HCT116 (cell line): ENCODE data around the gene IQGAP2.

Experiments used
- EZH2 ChIP-seq: fragments of 200-600 bp; sonication (generic); IDR thresholded peaks from 2 replicates; pipeline ENCODE4 v1.6.1; 2017; ENCODE audit warnings: antibody characterized with exemption, mixed run types
- POLR2A ChIP-seq: IDR thresholded peaks from 2 replicates; pipeline ENCODE4 v1.7.0; 2011; ENCODE audit warnings: borderline replicate concordance; ENCODE audit not compliant: insufficient read depth, insufficient read length; ENCODE audit errors: extremely low read depth
- POLR2AphosphoS5 ChIP-seq: IDR thresholded peaks from 2 replicates; pipeline ENCODE4 v1.6.1; 2011; ENCODE audit warnings: mild to moderate bottlenecking, low read depth, low read length, moderate library complexity
- RAD21 ChIP-seq: IDR thresholded peaks from 2 replicates; pipeline ENCODE4 v1.6.1; 2012; ENCODE audit warnings: low read depth, mild to moderate bottlenecking
- REST ChIP-seq: IDR thresholded peaks from 2 replicates; pipeline ENCODE4 v1.6.1; 2012; ENCODE audit warnings: low read depth
- TCF7L2 ChIP-seq: IDR thresholded peaks from 2 replicates; pipeline ENCODE4 v1.7.0; 2011; ENCODE audit warnings: borderline replicate concordance, inconsistent platforms; ENCODE audit not compliant: insufficient read depth, insufficient read length; ENCODE audit errors: extremely low read depth
- TF ChIP-seq, protein P1 (sequence below), 3 experiments: fragments of 200-600 bp in 1 of 3; sonication (generic) in 1 of 3; IDR thresholded peaks in 2 of 3; conservative IDR thresholded peaks in 1 of 3; 2 replicates each; pipeline ENCODE4 v1.5.1; 2012 to 2017; ENCODE audit warnings: low read depth in 2 of 3, low read length in 2 of 3, antibody characterized with exemption in 1 of 3, borderline replicate concordance in 1 of 3, control low read depth in 1 of 3, mild to moderate bottlenecking in 1 of 3, mixed read lengths in 1 of 3, mixed run types in 1 of 3, moderate library complexity in 1 of 3; ENCODE audit not compliant: insufficient read depth in 1 of 3

- TF ChIP-seq, protein P1, sequence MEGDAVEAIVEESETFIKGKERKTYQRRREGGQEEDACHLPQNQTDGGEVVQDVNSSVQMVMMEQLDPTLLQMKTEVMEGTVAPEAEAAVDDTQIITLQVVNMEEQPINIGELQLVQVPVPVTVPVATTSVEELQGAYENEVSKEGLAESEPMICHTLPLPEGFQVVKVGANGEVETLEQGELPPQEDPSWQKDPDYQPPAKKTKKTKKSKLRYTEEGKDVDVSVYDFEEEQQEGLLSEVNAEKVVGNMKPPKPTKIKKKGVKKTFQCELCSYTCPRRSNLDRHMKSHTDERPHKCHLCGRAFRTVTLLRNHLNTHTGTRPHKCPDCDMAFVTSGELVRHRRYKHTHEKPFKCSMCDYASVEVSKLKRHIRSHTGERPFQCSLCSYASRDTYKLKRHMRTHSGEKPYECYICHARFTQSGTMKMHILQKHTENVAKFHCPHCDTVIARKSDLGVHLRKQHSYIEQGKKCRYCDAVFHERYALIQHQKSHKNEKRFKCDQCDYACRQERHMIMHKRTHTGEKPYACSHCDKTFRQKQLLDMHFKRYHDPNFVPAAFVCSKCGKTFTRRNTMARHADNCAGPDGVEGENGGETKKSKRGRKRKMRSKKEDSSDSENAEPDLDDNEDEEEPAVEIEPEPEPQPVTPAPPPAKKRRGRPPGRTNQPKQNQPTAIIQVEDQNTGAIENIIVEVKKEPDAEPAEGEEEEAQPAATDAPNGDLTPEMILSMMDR (IDR thresholded peaks at IDR 0.05 in 2 of 3, conservative IDR thresholded peaks at IDR 0.05 in 1 of 3; ENCODE audit: borderline replicate concordance in 1 of 3, insufficient read depth in 1 of 3, low read depth in 2 of 3, low read length in 2 of 3) = no peak
- TF ChIP-seq EZH2 (no peak), POLR2AphosphoS5 (no peak), REST (no peak), POLR2A (no peak), RAD21 (no peak), TCF7L2 (no peak)
Observed at GRCh38 chr5:76689321-76690036, 286.4 kb downstream of the IQGAP2 start.
